Endodermal cell (in vitro differentiated cells): ENCODE measurements around the gene IMMP2L. TPM values are rescaled to one million over a fixed set of nuclear protein-coding genes. Genes with fewer than 3 reads are reported as not detected.
"Not testable (repeated sequence)": the region's sequence is repeated elsewhere in the genome, so short reads cannot be mapped to it uniquely, and the experiment has no call there.

Experiments used
- DNase-seq: peaks from one replicate; pipeline ENCODE4 v3.0.0-alpha.2; 2017
- H3K27ac ChIP-seq: 2 replicates; pipeline ENCODE4 v1.5.1; 2013; ENCODE audit warnings: mild to moderate bottlenecking, low read depth, low read length, moderate library complexity
- H3K27me3 ChIP-seq: 2 replicates; pipeline ENCODE4 v1.6.1; 2013; ENCODE audit warnings: mild to moderate bottlenecking, low read length, moderate library complexity; ENCODE audit not compliant: insufficient read depth, control insufficient read depth, poor library complexity, severe bottlenecking
- H3K36me3 ChIP-seq: 2 replicates; pipeline ENCODE4 v1.7.0; 2013; ENCODE audit warnings: mild to moderate bottlenecking, low read length, moderate library complexity; ENCODE audit not compliant: control insufficient read depth, insufficient read depth
- H3K4me1 ChIP-seq: one replicate; pipeline ENCODE4 v1.7.0; 2013; ENCODE audit warnings: low read length; ENCODE audit not compliant: control insufficient read depth, insufficient read depth
- H3K4me3 ChIP-seq: 2 replicates; pipeline ENCODE4 v1.5.1; 2013; ENCODE audit warnings: mild to moderate bottlenecking, low read length, moderate library complexity
- H3K9ac ChIP-seq: 2 replicates; pipeline ENCODE4 v1.6.1; 2013; ENCODE audit warnings: mild to moderate bottlenecking, low read length, moderate library complexity; ENCODE audit not compliant: poor library complexity, severe bottlenecking; ENCODE audit errors: extremely low read depth
- H3K9me3 ChIP-seq: 2 replicates; pipeline ENCODE4 v1.6.1; 2013; ENCODE audit warnings: mild to moderate bottlenecking, low read length, moderate library complexity; ENCODE audit not compliant: control insufficient read depth
- H3K27ac Mint-ChIP-seq: 2 replicates; pipeline ENCODE4 v1.8.0; 2020; ENCODE audit warnings: mixed read lengths
- H3K27me3 Mint-ChIP-seq: 2 replicates; pipeline ENCODE4 v1.8.0; 2021; ENCODE audit warnings: mild to moderate bottlenecking, mixed read lengths; ENCODE audit not compliant: insufficient read depth
- H3K36me3 Mint-ChIP-seq: 2 replicates; pipeline ENCODE4 v1.8.0; 2020; ENCODE audit warnings: low read depth, mixed read lengths
- H3K4me1 Mint-ChIP-seq: 2 replicates; pipeline ENCODE4 v1.8.0; 2020; ENCODE audit warnings: mixed read lengths
- H3K4me3 Mint-ChIP-seq: 2 replicates; pipeline ENCODE4 v1.8.0; 2020; ENCODE audit warnings: mild to moderate bottlenecking, moderate library complexity, mixed read lengths
- H3K9me3 Mint-ChIP-seq: 2 replicates; pipeline ENCODE4 v1.8.0; 2020; ENCODE audit warnings: mild to moderate bottlenecking, mixed read lengths
- CTCF ChIP-seq: fragments of 200-600 bp; sonication (generic); conservative IDR thresholded peaks from 2 replicates; pipeline ENCODE4 v1.5.0; 2021; ENCODE audit warnings: antibody characterized with exemption, mild to moderate bottlenecking
- WGBS, 2 experiments: methylation state at CpG; one replicate each; pipeline versions ENCODE4 v1.1.5 to v1.1.7; 2013; ENCODE audit warnings: missing lambda C conversion rate in 2 of 2, mixed read lengths in 1 of 2; ENCODE audit not compliant: insufficient coverage in 1 of 2, insufficient read length in 1 of 2; 5-methylcytosine and 5-hydroxymethylcytosine counted together
- total RNA-seq, 2 donors: library from RNA; stranded (reverse); fragmentation: NEBNext Ultra II Directional in 1 of 2; extraction: Animal tissue kit (Norgen Biotek cat#: 25700) in 1 of 2; gene quantifications; 2 replicates in 1 of 2; 3 replicates in 1 of 2; pipeline ENCODE4 v1.2.1, GENCODE V29; 2021

IMMP2L gene
- total RNA-seq, 2 donors from 2014 or later, result 17.7 to 19.4 TPM

- not testable (repeated sequence) for H3K36me3 ChIP-seq, H3K4me1 Mint-ChIP-seq, H3K4me3 ChIP-seq, H3K36me3 Mint-ChIP-seq, H3K4me3 Mint-ChIP-seq, H3K27me3 Mint-ChIP-seq, H3K4me1 ChIP-seq, H3K27ac ChIP-seq, H3K9me3 ChIP-seq, H3K27ac Mint-ChIP-seq, DNase-seq, H3K9me3 Mint-ChIP-seq, H3K9ac ChIP-seq, H3K27me3 ChIP-seq
- TF ChIP-seq CTCF, result peak; percentile 47
- WGBS, 2 experiments, result 96% methylated on average over 2 of the region's 2 CpGs; no CpG with 5 or more reads in 1 of the 2 experiments
Observed at GRCh38 chr7:111270794-111271193, 291.5 kb downstream of the IMMP2L start.

GRCh38 chr7:111268941-111269340 is 293.4 kb downstream of the IMMP2L start:
- WGBS, 2 experiments, result 87% methylated on average over 1 of the region's 1 CpG; no CpG with 5 or more reads in 1 of the 2 experiments
- H3K4me3 Mint-ChIP-seq, result no peak overlapping the region
- no peak for DNase-seq
- no peaks in the 10 kb centered on the region for H3K9me3 Mint-ChIP-seq
- no peaks in the 10 kb centered on the region for H3K27me3 Mint-ChIP-seq
- no peaks in the 10 kb centered on the region for H3K36me3 Mint-ChIP-seq
- H3K9me3 ChIP-seq, result no peaks in the 10 kb centered on the region
- no peaks in the 10 kb centered on the region for H3K27me3 ChIP-seq
- H3K36me3 ChIP-seq, result no peaks in the 10 kb centered on the region
- H3K4me1 Mint-ChIP-seq, result peaks cover 16% of the 10 kb centered on the region
- H3K27ac Mint-ChIP-seq, result no peak overlapping the region
- H3K9ac ChIP-seq, result no peak overlapping the region
- H3K4me1 ChIP-seq, result no peaks in the 10 kb centered on the region
- TF ChIP-seq CTCF, result no peak
- no peak overlapping the region for H3K4me3 ChIP-seq
- no peak overlapping the region for H3K27ac ChIP-seq

- Mint-ChIP-seq H3K9me3 (no peaks in the 10 kb centered on the region), H3K27me3 (no peaks in the 10 kb centered on the region), H3K27ac (no peak overlapping the region), H3K4me3 (no peak overlapping the region), H3K4me1 (peaks cover 16% of the 10 kb centered on the region), H3K36me3 (no peaks in the 10 kb centered on the region)
- Histone ChIP-seq H3K9me3 (no peaks in the 10 kb centered on the region), H3K27me3 (no peaks in the 10 kb centered on the region), H3K9ac (no peak overlapping the region), H3K4me3 (no peak overlapping the region), H3K4me1 (no peaks in the 10 kb centered on the region), H3K27ac (no peak overlapping the region), H3K36me3 (no peaks in the 10 kb centered on the region)
- TF ChIP-seq CTCF, result no peak
- DNase-seq, result no peak
- WGBS, 2 experiments, result 78 to 100% methylated on average over 1 to 2 of the region's 2 CpGs
Observed at GRCh38 chr7:111266613-111267012, 295.7 kb downstream of the IMMP2L start.
